ENCODE data around the gene CAND2. TPM values are rescaled to one million over a fixed set of nuclear protein-coding genes. Genes with fewer than 3 reads are reported as not detected.

CAND2 gene
- total and polyA plus RNA-seq, 2 experiments from 2014 or later, result 0.43 to 0.53 TPM

DNA sequence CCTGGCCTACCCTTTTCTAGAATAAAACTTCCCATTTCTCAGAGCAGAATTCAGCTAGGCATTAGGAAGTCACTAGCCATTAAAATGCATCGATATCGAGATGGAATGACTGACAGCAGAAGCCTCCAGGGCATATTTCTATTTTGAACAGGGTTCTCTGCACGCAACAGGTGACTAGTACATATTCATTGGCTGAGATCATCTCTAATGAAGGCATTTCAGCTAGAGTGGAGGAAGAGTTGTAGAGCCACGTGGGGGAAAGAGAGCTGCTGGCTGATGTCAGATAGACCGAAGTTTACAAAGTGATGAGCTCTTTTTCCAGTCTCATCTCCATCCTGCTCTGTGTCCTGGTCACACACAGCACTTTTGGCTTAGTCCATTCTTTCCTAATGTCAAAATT lies 44.9 kb upstream of the CAND2 start:
- H3K9me3 ChIP-seq (ENCODE audit: low read depth), result no peaks in the 10 kb centered on the region
- no peaks in the 10 kb centered on the region for H3K36me3 ChIP-seq (ENCODE audit: low read depth)
- H3K4me1 ChIP-seq (ENCODE audit: insufficient read depth), result peaks cover 22% of the 10 kb centered on the region; the same call in 1 of the 2 replicates
- H3K9me2 ChIP-seq (ENCODE audit: insufficient read depth), result no peaks in the 10 kb centered on the region
- 92 to 98% methylated on average over 5 of the region's 5 CpGs for WGBS, 2 experiments (ENCODE audit: low coverage in 1 of 2, low lambda C conversion rate in 2 of 2, missing lambda C conversion rate in 2 of 2)
- no peaks in the 10 kb centered on the region for H4K20me1 ChIP-seq (ENCODE audit: insufficient read depth)
- DNase-seq, result no peak
- no peak overlapping the region for H3K9ac ChIP-seq
- peaks cover 25% of the 10 kb centered on the region for H3F3A ChIP-seq (ENCODE audit: insufficient read depth)
- H3K4me2 ChIP-seq (ENCODE audit: unreplicated experiment), result no peak overlapping the region
- H3K4me3 ChIP-seq, result no peak overlapping the region
- H3K27ac ChIP-seq, result no peak overlapping the region
- H2AFZ ChIP-seq, result no peak overlapping the region
- no peaks in the 10 kb centered on the region for H3K27me3 ChIP-seq (replicated peaks; ENCODE audit: insufficient read depth)
- in situ Hi-C loops (cut with MboI), result no loop called here
- H3K79me2 ChIP-seq (ENCODE audit: insufficient read depth), result no peaks in the 10 kb centered on the region
- no peak for TF ChIP-seq EZH2phosphoT487 (IDR thresholded peaks at IDR 0.05; ENCODE audit: insufficient read depth, low read depth)
- TF ChIP-seq EZH2 (IDR thresholded peaks at IDR 0.05; ENCODE audit: insufficient read depth, poor library complexity, severe bottlenecking), result no peak

DNA sequence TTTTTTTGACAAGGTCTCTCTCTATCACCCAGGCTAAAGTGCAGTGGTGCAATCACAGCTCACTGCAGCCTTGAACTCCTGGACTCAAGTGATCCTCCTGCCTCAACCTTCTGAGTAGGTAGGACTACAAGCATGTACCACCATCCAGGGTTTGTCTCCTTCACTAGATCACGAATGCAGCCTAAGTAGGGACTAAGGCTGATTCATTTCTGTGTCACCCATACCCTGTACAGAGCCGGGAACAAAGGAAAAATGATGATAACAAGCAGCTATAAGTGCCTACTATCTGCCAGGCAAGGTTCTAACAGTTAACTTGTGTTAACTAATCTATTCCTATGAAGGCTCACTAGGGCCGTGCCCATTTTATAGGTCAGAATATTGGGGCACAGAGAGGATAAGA lies 44.4 kb upstream of the CAND2 start:
- 40 to 42% methylated on average over 3 of the region's 3 CpGs for WGBS, 2 experiments (ENCODE audit: low coverage in 1 of 2, low lambda C conversion rate in 2 of 2, missing lambda C conversion rate in 2 of 2)
- H2AFZ ChIP-seq, result no peak overlapping the region
- in situ Hi-C loops (cut with MboI), result no loop called here
- peaks cover 25% of the 10 kb centered on the region for H3F3A ChIP-seq (ENCODE audit: insufficient read depth)
- no peak overlapping the region for H3K9ac ChIP-seq
- no peak overlapping the region for H3K27ac ChIP-seq
- H3K9me3 ChIP-seq (ENCODE audit: low read depth), result no peaks in the 10 kb centered on the region
- H3K36me3 ChIP-seq (ENCODE audit: low read depth), result no peaks in the 10 kb centered on the region
- H3K9me2 ChIP-seq (ENCODE audit: insufficient read depth), result no peaks in the 10 kb centered on the region
- H3K4me3 ChIP-seq, result no peak overlapping the region
- no peak overlapping the region for H3K4me2 ChIP-seq (ENCODE audit: unreplicated experiment)
- H3K79me2 ChIP-seq (ENCODE audit: insufficient read depth), result no peaks in the 10 kb centered on the region
- TF ChIP-seq EZH2 (IDR thresholded peaks at IDR 0.05; ENCODE audit: insufficient read depth, poor library complexity, severe bottlenecking), result no peak
- TF ChIP-seq EZH2phosphoT487 (IDR thresholded peaks at IDR 0.05; ENCODE audit: insufficient read depth, low read depth), result no peak
- DNase-seq, result peak; percentile 32
- H3K27me3 ChIP-seq (replicated peaks; ENCODE audit: insufficient read depth), result no peaks in the 10 kb centered on the region
- H3K4me1 ChIP-seq (ENCODE audit: insufficient read depth), result peaks cover 22% of the 10 kb centered on the region; the same call in 1 of the 2 replicates
- no peaks in the 10 kb centered on the region for H4K20me1 ChIP-seq (ENCODE audit: insufficient read depth)

DNA sequence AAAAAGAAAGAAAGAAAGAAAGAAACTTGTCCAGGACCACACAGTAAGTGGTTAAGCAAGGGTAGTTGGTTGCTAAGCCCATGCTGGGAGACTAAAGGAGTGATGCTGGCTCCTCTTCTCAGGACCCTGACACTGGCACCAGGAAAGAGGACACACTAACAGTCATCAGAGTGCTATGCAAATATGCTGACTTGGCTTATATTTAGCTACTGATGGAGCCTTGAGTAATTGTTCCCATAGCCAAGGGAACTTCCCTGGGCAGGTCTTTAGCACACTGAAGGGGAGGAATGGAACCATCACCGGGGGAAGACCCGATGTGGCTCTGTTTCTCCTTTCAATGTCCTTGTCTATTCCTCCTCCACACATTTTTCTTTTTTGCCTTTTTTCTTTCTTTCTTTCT lies 43.7 kb upstream of the CAND2 start:
- H3K27ac ChIP-seq, result no peak overlapping the region
- no peaks in the 10 kb centered on the region for H3K79me2 ChIP-seq (ENCODE audit: insufficient read depth)
- peak; percentile 57 for DNase-seq
- WGBS, 2 experiments (ENCODE audit: low coverage in 1 of 2, low lambda C conversion rate in 2 of 2, missing lambda C conversion rate in 2 of 2), result 61 to 74% methylated on average over 2 of the region's 2 CpGs
- no peaks in the 10 kb centered on the region for H3K36me3 ChIP-seq (ENCODE audit: low read depth)
- H3K27me3 ChIP-seq (replicated peaks; ENCODE audit: insufficient read depth), result no peaks in the 10 kb centered on the region
- H3K4me1 ChIP-seq (ENCODE audit: insufficient read depth), result peaks cover 23% of the 10 kb centered on the region
- no peak overlapping the region for H2AFZ ChIP-seq
- in situ Hi-C loops (cut with MboI), result no loop called here
- H3K9me2 ChIP-seq (ENCODE audit: insufficient read depth), result no peaks in the 10 kb centered on the region
- H3F3A ChIP-seq (ENCODE audit: insufficient read depth), result peaks cover 31% of the 10 kb centered on the region
- no peak overlapping the region for H3K4me2 ChIP-seq (ENCODE audit: unreplicated experiment)
- TF ChIP-seq EZH2 (IDR thresholded peaks at IDR 0.05; ENCODE audit: insufficient read depth, poor library complexity, severe bottlenecking) (no peak), EZH2phosphoT487 (IDR thresholded peaks at IDR 0.05; ENCODE audit: insufficient read depth, low read depth) (no peak)
- H3K9me3 ChIP-seq (ENCODE audit: low read depth), result no peaks in the 10 kb centered on the region
- no peak overlapping the region for H3K4me3 ChIP-seq
- H3K9ac ChIP-seq, result no peak overlapping the region
- H4K20me1 ChIP-seq (ENCODE audit: insufficient read depth), result no peaks in the 10 kb centered on the region

DNA sequence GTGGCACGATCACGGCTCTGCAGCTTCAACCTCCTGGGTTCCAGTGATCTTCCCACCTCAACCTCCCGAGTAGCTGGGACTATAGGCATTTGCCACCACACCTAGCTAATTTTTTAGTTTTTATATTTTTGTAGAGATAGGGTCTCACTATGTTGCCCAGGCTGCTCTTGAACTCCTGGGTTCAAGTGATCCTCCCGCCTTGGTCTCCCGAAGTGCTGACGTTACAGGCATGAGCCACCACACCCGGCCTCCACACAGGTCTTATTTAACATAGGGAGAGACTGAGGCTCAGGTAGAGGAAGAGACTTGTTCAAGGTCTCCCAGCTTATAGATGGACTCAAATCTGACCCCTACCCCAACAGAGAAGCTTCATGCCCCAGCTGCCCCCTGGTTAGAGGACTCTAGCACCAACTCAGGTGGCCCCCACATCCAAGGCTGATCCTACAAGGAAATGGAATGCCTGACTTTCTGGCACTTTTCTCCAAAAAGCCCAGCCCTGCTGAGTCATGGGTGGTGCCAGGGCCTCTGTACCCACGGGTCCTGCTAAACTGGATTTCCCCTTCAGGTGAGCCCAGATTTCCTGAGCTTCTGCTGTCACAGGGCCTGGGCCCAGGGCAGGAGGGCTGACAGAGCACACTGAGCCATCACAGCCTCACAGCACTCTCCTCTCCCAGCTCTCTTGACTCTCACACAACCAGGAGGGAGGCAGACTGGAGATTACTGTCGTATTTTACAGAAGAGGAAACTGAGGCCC lies 43.0 kb upstream of the CAND2 start:
- H3K27ac ChIP-seq, result no peak overlapping the region
- WGBS, 2 experiments (ENCODE audit: low coverage in 1 of 2, low lambda C conversion rate in 2 of 2, missing lambda C conversion rate in 2 of 2), result 88 to 89% methylated on average over 9 of the region's 9 CpGs

More for the DNA sequence above, 43.0 kb upstream of the CAND2 start:
- H3K36me3 ChIP-seq (ENCODE audit: low read depth), result no peaks in the 10 kb centered on the region
- H3F3A ChIP-seq (ENCODE audit: insufficient read depth), result peaks cover 32% of the 10 kb centered on the region
- H3K9ac ChIP-seq, result no peak overlapping the region
- H3K79me2 ChIP-seq (ENCODE audit: insufficient read depth), result no peaks in the 10 kb centered on the region
- in situ Hi-C loops (cut with MboI), result no loop called here
- peaks cover 30% of the 10 kb centered on the region for H3K4me1 ChIP-seq (ENCODE audit: insufficient read depth)
- no peak overlapping the region for H3K4me2 ChIP-seq (ENCODE audit: unreplicated experiment)
- H3K9me2 ChIP-seq (ENCODE audit: insufficient read depth), result no peaks in the 10 kb centered on the region
- TF ChIP-seq EZH2phosphoT487 (IDR thresholded peaks at IDR 0.05; ENCODE audit: insufficient read depth, low read depth) (no peak), EZH2 (IDR thresholded peaks at IDR 0.05; ENCODE audit: insufficient read depth, poor library complexity, severe bottlenecking) (no peak)
- H2AFZ ChIP-seq, result no peak overlapping the region
- H3K27me3 ChIP-seq (replicated peaks; ENCODE audit: insufficient read depth), result no peaks in the 10 kb centered on the region
- H3K4me3 ChIP-seq, result no peak overlapping the region
- no peaks in the 10 kb centered on the region for H4K20me1 ChIP-seq (ENCODE audit: insufficient read depth)
- H3K9me3 ChIP-seq (ENCODE audit: low read depth), result no peaks in the 10 kb centered on the region
- DNase-seq, result no peak
